ENCODE measurements around the gene FBXO24. TPM values are rescaled to one million over a fixed set of nuclear protein-coding genes. Genes with fewer than 3 reads are reported as not detected.

Gene FBXO24
- total RNA-seq, 1 experiment from 2014 or later: 0.55 TPM

DNA sequence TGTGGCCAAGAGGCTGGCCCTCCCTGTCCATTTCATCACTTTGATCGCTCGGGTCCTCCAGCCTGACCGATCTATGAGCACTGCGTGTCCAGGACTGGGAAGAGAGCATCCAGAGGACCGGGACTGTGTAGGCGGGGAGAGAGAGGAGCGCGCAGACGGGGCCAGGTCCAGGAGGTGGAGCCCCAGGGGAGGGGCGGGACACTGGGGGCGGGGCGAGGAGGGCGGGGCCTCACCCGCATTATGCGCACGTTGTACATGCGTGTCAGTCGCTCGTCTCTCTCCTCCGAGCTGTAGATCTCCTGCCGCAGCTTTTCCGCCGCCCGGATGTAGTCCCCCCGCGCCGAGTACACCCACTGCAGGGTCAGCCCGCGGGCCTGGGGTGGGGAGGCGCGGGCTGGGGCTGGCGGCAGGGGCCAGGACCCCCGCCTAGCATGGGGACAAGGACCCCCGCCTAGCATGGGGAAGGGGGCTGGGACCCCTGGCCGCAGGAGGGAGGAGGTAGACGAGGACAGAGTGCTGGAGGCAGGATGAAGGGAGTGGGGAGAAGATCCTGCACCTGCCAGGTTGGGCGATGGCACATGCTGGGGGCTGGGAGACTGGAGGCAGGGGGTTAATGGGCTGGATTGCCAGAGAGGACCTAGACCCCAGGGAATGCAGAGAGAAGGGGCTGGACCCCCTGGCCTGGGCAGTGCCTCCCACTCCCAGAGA is 40.6 kb downstream of the FBXO24 start:
- peak; percentile 91 for DNase-seq (ENCODE audit: low read depth, low spot score)
- in situ Hi-C loops (cut with HindIII; ENCODE audit: low pct_unique_long_range_greater_than_20kb, low sequenced_read_pairs): no loop called here

GRCh38 chr7:100627238-100627549 is 41.1 kb downstream of the FBXO24 start:
- DNase-seq (ENCODE audit: low read depth, low spot score): no peak
- in situ Hi-C loops (cut with HindIII; ENCODE audit: low pct_unique_long_range_greater_than_20kb, low sequenced_read_pairs): no loop called here

GRCh38 chr7:100629117-100629716 is 43.1 kb downstream of the FBXO24 start:
- in situ Hi-C loops (cut with HindIII; ENCODE audit: low pct_unique_long_range_greater_than_20kb, low sequenced_read_pairs): no loop called here
- DNase-seq (ENCODE audit: low read depth, low spot score): peak; percentile 82

DNA sequence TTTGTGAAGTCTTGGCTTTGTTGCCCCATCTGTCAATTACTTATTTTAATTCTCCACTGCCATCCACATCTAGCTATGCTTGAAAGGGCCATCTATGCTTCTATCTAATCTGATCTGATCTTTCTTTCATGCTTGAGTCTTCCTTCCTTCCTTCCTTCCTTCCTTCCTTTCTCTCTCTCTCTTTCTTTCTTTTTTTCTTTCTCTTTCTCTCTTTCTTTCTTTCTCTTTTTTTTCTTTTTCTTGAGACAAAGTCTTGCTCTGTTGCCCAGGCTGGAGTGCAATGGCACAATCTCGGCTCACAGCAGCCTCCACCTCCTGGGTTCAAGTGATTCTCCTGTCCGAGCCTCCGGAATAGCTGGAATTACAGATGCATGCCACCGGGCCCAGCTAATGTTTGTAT is 43.9 kb downstream of the FBXO24 start:
- in situ Hi-C loops (cut with HindIII; ENCODE audit: low pct_unique_long_range_greater_than_20kb, low sequenced_read_pairs): no loop called here
- DNase-seq (ENCODE audit: low read depth, low spot score): no peak

DNA sequence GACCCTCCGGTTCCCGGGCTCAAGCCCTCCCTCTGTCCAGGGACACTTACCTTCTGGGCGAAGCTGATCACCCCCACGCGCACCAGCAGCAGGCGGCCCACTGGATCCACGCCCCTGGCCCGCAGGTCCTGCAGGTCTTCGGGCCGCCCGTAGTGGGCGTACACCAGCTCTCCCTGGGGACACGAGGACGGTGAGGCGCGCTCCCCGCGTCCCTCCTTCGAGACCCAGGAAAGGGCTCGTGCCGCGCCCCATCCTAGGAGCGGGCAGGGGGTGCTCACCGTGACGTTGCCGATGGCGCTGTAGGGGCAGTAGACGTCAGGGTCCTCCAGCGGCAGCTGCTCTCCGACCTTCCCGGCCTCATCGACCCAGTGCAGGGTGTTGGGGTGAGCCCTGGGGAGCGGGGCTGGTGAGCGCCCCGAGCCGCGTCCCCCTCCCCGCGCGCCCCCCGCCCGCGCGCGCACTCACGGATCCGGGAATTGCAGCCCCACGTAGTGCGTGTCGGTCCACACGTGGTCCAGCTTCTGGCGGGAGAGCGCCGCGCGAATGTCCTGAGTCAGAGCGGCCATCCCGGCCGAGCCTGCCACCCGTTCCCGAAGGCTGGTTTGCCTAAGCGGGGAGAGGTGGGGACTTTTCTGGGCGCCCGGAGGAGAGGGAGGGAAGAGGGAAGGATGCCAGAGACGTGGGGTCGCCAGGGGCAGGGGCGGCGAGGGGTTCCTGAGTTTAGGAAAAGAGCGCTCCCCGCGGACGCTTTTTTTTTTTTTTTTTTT is 47.0 kb downstream of the FBXO24 start:
- in situ Hi-C loops (cut with HindIII; ENCODE audit: low pct_unique_long_range_greater_than_20kb, low sequenced_read_pairs): no loop called here

GRCh38 chr7:100639995-100640516 is 53.9 kb downstream of the FBXO24 start:
- DNase-seq (ENCODE audit: low read depth, low spot score): no peak
- in situ Hi-C loops (cut with HindIII; ENCODE audit: low pct_unique_long_range_greater_than_20kb, low sequenced_read_pairs): no loop called here

More for the DNA sequence above, 47.0 kb downstream of the FBXO24 start:
- peak; percentile 28 for DNase-seq (ENCODE audit: low read depth, low spot score)

DNA sequence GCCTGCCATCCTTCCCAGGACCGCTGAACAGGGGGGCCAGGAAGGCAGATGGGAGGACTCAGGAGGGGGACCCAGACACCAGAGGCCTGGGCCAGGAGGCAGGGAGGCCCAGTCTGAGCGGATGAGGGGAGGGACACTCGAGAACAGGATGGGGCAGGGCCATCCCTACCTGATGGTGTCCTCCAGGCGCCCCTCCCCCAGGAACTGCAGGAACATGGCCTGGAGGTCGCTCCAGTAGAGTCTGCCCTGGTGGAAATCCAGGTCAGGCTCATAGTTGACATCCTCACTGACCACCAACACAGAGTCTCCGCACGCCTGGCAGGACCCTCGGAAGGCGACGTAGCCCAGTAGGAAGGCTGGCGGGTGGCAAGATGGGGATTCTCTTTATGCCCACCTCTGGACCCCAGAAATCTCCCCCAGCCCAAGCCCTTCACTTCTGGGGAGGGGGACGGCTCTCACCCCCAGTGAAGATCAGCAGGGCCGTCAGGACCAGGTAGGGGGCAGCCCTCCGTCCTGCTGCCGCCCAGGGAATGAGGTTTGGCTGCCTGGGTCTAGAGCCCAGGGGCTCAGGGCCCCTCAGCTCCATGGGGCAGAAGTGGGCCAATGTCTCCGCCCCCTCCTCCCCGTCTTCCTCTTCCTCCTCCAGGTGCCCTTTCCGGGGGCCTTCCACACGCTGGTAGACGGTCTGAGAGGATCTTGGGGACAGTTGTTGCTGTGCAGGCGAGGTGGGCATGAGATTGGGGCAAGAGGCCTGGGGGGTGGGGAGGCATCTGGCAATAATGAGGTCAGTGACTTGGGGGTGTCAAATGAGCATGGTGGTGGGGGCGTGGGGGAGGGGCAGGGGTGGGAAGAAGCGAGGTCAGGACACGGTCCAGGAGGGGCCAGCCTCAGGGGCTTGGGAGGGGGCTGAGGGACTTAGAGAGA is 54.7 kb downstream of the FBXO24 start:
- in situ Hi-C loops (cut with HindIII; ENCODE audit: low pct_unique_long_range_greater_than_20kb, low sequenced_read_pairs): no loop called here
- DNase-seq (ENCODE audit: low read depth, low spot score): no peak

DNA sequence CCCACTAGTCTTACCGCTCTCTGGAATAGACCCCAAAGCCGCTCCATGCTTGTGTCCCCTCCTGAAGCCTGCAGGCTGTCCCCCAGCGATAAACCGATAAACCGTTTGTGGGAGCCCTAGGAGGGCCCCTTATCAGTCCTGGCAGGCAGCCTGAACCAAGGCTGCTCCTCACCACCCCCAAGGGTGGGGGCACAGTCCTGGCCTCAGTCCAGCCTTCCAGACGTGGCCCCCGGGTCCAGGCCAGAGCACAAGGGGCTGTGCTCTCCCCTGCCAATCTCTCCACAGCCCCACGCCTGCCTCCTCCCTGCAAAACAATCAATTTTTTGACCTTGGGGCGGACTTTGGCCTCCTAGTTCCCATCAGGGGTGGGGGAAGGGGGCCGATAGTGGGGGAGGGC is 55.3 kb downstream of the FBXO24 start, which contains the start of gene TFR2:
TFR2 (minus strand) TSS at position 90 of the 397 bp plus-strand sequence; CDS start at position 47, 43 bp downstream.
- DNase-seq (ENCODE audit: low read depth, low spot score): no peak
- in situ Hi-C loops (cut with HindIII; ENCODE audit: low pct_unique_long_range_greater_than_20kb, low sequenced_read_pairs): no loop called here

DNA sequence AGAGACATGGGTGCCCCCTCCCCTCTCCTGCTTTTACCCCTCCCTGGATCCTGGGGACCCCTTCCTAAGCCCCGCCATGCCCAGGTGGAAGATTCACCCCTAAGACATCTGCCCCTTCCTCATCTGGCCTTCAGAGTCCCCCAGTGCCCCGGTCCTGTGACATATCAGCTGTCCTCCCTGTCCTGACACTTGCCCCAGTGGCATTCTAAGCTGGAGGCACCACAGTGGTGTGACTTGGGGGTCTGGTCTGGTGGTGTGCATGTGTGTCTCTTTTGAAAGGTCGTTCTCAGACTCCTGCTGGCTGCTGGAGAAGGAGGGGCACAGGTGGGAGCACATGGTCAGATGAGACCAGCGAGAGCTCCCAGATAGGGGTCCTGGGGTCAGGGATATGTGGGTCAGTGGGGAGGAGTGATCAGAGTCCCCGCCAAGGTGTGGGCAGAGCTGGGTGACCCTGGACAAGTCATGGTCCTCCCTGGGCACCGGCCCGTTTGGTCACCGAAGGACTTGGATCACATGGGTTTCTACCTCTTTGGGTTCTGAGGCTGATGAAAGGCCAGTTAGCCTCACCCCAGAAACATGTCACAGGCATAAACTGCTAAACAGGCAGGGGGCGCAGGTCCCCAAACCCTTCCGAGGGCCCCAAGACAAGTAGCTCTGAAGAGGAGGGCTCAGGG is 55.9 kb downstream of the FBXO24 start:
- DNase-seq (ENCODE audit: low read depth, low spot score): no peak

DNA sequence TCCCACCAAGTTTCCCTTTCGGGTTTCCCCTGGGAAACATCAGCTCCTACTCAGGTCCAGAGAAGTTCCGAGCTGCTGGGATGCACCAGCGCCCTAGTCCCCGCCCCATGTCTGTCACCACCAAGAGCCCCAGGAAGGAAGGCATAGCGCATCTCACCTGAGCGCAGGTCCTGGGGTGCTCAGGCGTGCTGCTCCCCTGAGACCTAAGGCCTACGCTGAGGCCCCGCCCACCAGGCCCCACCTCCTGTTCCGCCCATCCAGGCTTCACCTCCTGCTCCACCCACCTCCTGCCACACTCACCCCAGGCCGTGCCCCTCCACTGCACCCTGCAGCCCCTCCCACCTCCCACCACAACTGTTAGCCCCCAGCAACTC is 56.4 kb downstream of the FBXO24 start:
- peak; percentile 48 for DNase-seq (ENCODE audit: low read depth, low spot score)
- in situ Hi-C loops (cut with HindIII; ENCODE audit: low pct_unique_long_range_greater_than_20kb, low sequenced_read_pairs): no loop called here

More for the DNA sequence above, 55.9 kb downstream of the FBXO24 start:
- in situ Hi-C loops (cut with HindIII; ENCODE audit: low pct_unique_long_range_greater_than_20kb, low sequenced_read_pairs): no loop called here

DNA sequence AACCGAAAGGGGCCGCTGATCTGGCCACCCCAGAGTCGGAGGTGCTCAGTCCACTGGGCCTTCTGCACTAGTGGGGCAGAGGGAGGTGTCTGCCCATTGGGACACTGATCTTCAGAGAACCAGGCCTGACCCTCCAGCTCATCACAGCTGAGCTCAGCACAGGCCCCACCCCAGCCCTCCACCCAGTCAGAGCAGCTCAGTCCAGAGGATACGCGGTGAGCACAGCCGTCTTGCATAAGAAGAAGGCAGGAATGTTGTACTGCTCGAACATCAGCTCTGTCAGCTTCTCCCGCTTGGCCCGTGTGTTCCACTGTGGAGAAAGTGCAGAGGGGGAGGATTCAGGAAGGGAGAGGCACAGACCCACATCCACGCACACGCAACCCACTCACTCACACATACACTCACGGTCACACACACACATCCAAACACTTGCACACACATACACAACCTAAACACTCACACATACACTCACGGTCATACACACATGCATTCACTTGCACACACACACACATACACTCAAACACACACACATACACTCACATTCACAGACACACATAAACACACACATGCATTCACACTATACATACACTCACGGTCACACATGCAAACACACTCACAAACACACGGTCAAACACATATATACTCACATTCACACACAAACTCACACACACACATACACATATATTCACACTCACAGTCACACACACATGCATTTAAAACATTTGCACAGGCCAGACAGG is 63.9 kb downstream of the FBXO24 start:
- in situ Hi-C loops (cut with HindIII; ENCODE audit: low pct_unique_long_range_greater_than_20kb, low sequenced_read_pairs): no loop called here
- no peak for DNase-seq (ENCODE audit: low read depth, low spot score)

Small RNA genes lying within 50 kb of the gene (small RNA-seq; reads per million reads assigned to genes)
- 0 to 0.19 reads per million in 2 experiments for gene SAP25

Other genes starting within 250 kb of the FBXO24 start
- gene PILRB, start 228.2 kb upstream of the FBXO24 start, total RNA-seq (2014; rRNA removed; shearing (Covaris generic)): 41.6 and 42.5 TPM in 2 replicates
- 0.48 TPM in 1 of 2 replicates, not detected in the other for gene PILRA, start 212.8 kb upstream of the FBXO24 start, total RNA-seq (2014; rRNA removed; shearing (Covaris generic))
- gene ZCWPW1, start 157.6 kb upstream of the FBXO24 start, total RNA-seq (2014; rRNA removed; shearing (Covaris generic)): 4.5 and 4.7 TPM in 2 replicates
- 48.2 and 53.5 TPM in 2 replicates for gene MEPCE, start 156.5 kb upstream of the FBXO24 start, total RNA-seq (2014; rRNA removed; shearing (Covaris generic))
- 27.6 and 28.4 TPM in 2 replicates for gene PPP1R35, start 149.8 kb upstream of the FBXO24 start, total RNA-seq (2014; rRNA removed; shearing (Covaris generic))
- not detected in 2 replicates for gene SPACDR, start 122.1 kb upstream of the FBXO24 start, total RNA-seq (2014; rRNA removed; shearing (Covaris generic))
- 64.3 and 67.0 TPM in 2 replicates for gene TSC22D4, start 107.1 kb upstream of the FBXO24 start, total RNA-seq (2014; rRNA removed; shearing (Covaris generic))
- gene NYAP1, start 102.4 kb upstream of the FBXO24 start, total RNA-seq (2014; rRNA removed; shearing (Covaris generic)): 0.53 and 0.61 TPM in 2 replicates
- 16.4 and 18.1 TPM in 2 replicates for gene AGFG2, start 47.1 kb upstream of the FBXO24 start, total RNA-seq (2014; rRNA removed; shearing (Covaris generic))
- 0.21 and 0.48 TPM in 2 replicates for gene SAP25, start 12.4 kb upstream of the FBXO24 start, total RNA-seq (2014; rRNA removed; shearing (Covaris generic))
- gene LRCH4, start 199 bp upstream of the FBXO24 start, total RNA-seq (2014; rRNA removed; shearing (Covaris generic)): 4.6 and 5.5 TPM in 2 replicates
- gene PCOLCE, start 16.0 kb downstream of the FBXO24 start, total RNA-seq (2014; rRNA removed; shearing (Covaris generic)): 0.59 and 1.1 TPM in 2 replicates
- 14.0 and 16.7 TPM in 2 replicates for gene MOSPD3, start 26.2 kb downstream of the FBXO24 start, total RNA-seq (2014; rRNA removed; shearing (Covaris generic))
- 0.29 and 1.6 TPM in 2 replicates for gene TFR2, start 55.2 kb downstream of the FBXO24 start, total RNA-seq (2014; rRNA removed; shearing (Covaris generic))
- not detected in 2 replicates for gene ACTL6B, start 70.1 kb downstream of the FBXO24 start, total RNA-seq (2014; rRNA removed; shearing (Covaris generic))
- 43.7 and 47.7 TPM in 2 replicates for gene GNB2, start 87.4 kb downstream of the FBXO24 start, total RNA-seq (2014; rRNA removed; shearing (Covaris generic))
- gene GIGYF1, start 107.9 kb downstream of the FBXO24 start, total RNA-seq (2014; rRNA removed; shearing (Covaris generic)): 21.8 and 22.1 TPM in 2 replicates
- gene POP7, start 119.8 kb downstream of the FBXO24 start, total RNA-seq (2014; rRNA removed; shearing (Covaris generic)): 79.2 and 94.4 TPM in 2 replicates
- gene EPO, start 134.1 kb downstream of the FBXO24 start, total RNA-seq (2014; rRNA removed; shearing (Covaris generic)): 0.29 TPM in 1 of 2 replicates, not detected in the other
- gene ZAN, start 147.3 kb downstream of the FBXO24 start, total RNA-seq (2014; rRNA removed; shearing (Covaris generic)): not detected in 2 replicates
- 37.3 and 45.2 TPM in 2 replicates for gene EPHB4, start 241.2 kb downstream of the FBXO24 start, total RNA-seq (2014; rRNA removed; shearing (Covaris generic))

All from SK-MEL-5 (cell line).